ENCODE data around the gene FXN.

The FXN gene

DNA sequence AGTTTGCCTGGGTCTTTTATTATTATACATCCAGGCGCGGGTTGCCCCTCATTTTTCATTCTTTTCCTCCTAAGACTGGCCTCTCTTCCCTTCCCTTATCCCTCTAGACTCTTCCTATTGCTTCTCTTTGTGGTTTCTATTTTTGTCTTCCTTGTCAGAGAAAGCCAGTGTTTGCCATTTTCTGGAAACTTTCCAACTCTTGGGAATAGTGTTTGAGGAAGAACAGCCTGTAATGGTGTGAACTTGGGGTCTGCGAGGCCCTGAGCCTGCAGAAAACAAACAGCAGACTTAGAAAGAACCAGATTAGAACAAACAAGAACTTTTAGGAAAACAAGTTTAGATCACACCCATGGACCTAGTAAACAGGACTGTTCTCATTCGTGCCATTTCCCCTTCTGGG, 37.2 kb upstream of the FXN start:
- TF ChIP-seq, protein P1, sequence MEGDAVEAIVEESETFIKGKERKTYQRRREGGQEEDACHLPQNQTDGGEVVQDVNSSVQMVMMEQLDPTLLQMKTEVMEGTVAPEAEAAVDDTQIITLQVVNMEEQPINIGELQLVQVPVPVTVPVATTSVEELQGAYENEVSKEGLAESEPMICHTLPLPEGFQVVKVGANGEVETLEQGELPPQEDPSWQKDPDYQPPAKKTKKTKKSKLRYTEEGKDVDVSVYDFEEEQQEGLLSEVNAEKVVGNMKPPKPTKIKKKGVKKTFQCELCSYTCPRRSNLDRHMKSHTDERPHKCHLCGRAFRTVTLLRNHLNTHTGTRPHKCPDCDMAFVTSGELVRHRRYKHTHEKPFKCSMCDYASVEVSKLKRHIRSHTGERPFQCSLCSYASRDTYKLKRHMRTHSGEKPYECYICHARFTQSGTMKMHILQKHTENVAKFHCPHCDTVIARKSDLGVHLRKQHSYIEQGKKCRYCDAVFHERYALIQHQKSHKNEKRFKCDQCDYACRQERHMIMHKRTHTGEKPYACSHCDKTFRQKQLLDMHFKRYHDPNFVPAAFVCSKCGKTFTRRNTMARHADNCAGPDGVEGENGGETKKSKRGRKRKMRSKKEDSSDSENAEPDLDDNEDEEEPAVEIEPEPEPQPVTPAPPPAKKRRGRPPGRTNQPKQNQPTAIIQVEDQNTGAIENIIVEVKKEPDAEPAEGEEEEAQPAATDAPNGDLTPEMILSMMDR (IDR thresholded peaks at IDR 0.05; ENCODE audit: insufficient read depth, low read length, missing control alignments): no peak

DNA sequence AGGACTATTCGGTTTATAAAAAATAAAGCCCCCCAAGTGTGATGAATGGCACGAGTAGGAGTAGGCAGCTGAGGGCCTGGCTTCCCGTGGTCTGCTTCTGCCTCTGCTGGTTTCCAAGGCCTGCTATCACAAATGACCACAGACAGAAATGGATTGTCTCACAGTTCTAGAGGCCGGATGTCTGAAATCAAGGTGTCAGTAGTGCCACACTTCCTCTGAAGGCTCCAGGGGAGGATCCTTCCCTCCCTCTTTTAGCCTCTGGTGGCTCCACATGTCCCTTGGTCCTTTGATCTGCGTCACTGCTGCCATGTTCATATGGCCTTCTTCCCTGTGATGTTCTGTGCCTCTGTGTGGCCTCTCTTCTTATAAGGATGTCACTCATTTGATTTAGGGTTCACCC, 36.7 kb upstream of the FXN start:
- CTCF ChIA-PET: interaction anchor here (0.8 to 2.2 kb wide), 8 partner anchors 8 to 416 kb away, joined by 3 to 22 read pairs (median 5); no protein-coding TSS in a partner anchor
- POLR2A ChIA-PET: no interaction called here
- H3K4me3 ChIP-seq (ENCODE audit: low read depth, low read length): no peak overlapping the region
- DNase-seq (ENCODE audit: low read depth, low spot score): no peak
- TF ChIP-seq, protein P1 (IDR thresholded peaks at IDR 0.05; ENCODE audit: insufficient read depth, low read length, missing control alignments): no peak

More for the DNA sequence above, 37.2 kb upstream of the FXN start:
- no peak for DNase-seq (ENCODE audit: low read depth, low spot score)
- no peak overlapping the region for H3K4me3 ChIP-seq (ENCODE audit: low read depth, low read length)
- ChIA-PET CTCF (interaction anchor here (1.0 to 2.2 kb wide), 4 partner anchors 31 to 416 kb away, joined by 3 to 6 read pairs (median 4); no protein-coding TSS in a partner anchor), POLR2A (no interaction called here)

DNA sequence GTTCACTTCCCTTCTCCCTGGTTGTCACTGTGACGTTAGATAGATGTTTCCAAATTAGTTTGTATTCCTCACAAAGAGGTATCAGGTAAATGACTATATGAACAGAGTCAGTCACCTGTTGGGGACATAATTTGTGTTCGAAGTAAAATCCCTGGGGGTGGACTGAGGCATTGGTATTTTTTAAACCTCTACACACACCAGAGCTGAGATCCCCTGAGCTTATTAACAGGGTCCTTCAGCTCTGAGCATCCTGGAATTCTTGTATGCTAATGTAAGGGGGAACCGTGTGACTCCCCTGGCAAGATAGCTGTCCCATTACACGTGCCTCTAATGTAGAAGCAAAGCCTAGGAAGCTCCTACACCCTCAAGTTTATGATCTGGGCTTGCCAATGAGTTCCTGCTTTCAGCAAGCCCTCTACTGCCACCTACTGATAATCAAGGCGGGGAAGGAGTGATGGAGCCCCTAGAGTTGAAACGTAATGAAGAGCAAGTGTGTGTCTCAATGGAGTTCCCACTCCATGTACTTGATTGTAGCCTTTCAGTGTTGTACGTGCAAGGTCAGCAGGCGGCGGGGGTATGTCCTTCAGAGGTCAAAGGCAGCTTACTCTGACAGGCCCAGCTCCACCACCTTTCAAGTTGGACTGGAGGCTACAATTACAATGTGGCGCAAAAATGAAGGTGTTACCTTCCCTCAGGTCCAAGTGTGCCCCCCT, 36.0 kb upstream of the FXN start:
- no peak overlapping the region for H3K4me3 ChIP-seq (ENCODE audit: low read depth, low read length)
- peak; percentile 12 for DNase-seq (ENCODE audit: low read depth, low spot score)
- ChIA-PET POLR2A (no interaction called here), CTCF (interaction anchor here (0.6 to 1.8 kb wide), 13 partner anchors 9 to 416 kb away, joined by 3 to 22 read pairs (median 3); no protein-coding TSS in a partner anchor)
- TF ChIP-seq, protein P1 (IDR thresholded peaks at IDR 0.05; ENCODE audit: insufficient read depth, low read length, missing control alignments): peak; percentile 82

DNA sequence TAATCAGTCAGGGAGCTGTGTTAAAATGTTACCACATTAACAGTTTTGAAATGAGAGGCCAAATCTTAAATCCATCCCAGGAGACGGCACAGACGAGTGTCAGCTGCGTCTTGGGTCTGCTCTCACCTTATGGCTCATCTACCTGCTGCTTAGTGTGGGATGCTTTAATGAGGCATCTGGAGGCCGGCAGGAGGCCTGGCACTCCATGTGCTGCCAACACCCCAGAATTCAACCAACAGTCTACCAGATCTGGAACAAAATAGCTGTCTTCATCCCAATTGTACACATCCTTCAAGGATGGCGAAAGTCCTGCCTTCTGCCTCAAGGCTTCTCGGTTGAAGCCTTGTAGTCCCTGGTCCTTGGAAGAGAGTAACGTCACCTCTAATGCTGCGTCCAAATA, 33.6 kb upstream of the FXN start:
- H3K4me3 ChIP-seq (ENCODE audit: low read depth, low read length): no peak overlapping the region
- TF ChIP-seq, protein P1 (IDR thresholded peaks at IDR 0.05; ENCODE audit: insufficient read depth, low read length, missing control alignments): no peak
- no peak for DNase-seq (ENCODE audit: low read depth, low spot score)
- ChIA-PET POLR2A (interaction anchor here (0.5 kb wide), 1 partner anchor 417 kb away, joined by 3 read pairs; no protein-coding TSS in a partner anchor), CTCF (interaction anchor here (1.1 to 2.1 kb wide), 3 partner anchors 8 to 418 kb away, joined by 4 to 16 read pairs (median 5); no protein-coding TSS in a partner anchor)

- no peak overlapping the region for H3K4me3 ChIP-seq (ENCODE audit: low read depth, low read length)
- ChIA-PET CTCF (interaction anchor here (1.1 to 2.1 kb wide), 3 partner anchors 9 to 420 kb away, joined by 4 to 16 read pairs (median 5); no protein-coding TSS in a partner anchor), POLR2A (interaction anchor here (0.7 kb wide), 1 partner anchor 56 kb away, joined by 3 read pairs; no protein-coding TSS in a partner anchor)
- no peak for DNase-seq (ENCODE audit: low read depth, low spot score)
- TF ChIP-seq, protein P1 (IDR thresholded peaks at IDR 0.05; ENCODE audit: insufficient read depth, low read length, missing control alignments): no peak
These were observed 32.5 kb upstream of the FXN start for GRCh38 chr9:69003051-69003450.

DNA sequence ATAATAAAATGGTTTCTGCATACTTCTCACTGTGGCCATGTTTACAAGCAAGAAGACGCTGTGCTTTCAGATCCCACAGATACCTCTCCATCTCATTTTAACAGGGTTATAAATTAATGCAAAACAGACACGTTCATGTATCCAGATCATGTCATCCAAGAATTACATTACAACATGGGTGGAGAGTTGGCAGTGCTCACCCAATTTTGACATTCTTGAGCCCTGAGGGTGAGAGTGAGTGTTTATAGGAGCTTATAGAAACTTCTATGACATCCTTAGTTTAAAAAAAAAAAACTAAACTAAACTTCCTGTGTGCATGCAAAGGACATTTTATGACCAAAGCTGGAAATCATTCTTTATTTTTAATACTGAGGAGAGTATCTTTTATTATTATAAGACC, 30.7 kb upstream of the FXN start:
- DNase-seq (ENCODE audit: low read depth, low spot score): no peak
- CTCF ChIA-PET: interaction anchor here (1.4 to 2.6 kb wide), 3 partner anchors 9 to 421 kb away, joined by 4 to 11 read pairs (median 5); no protein-coding TSS in a partner anchor
- POLR2A ChIA-PET: no interaction called here
- no peak overlapping the region for H3K4me3 ChIP-seq (ENCODE audit: low read depth, low read length)
- TF ChIP-seq, protein P1 (IDR thresholded peaks at IDR 0.05; ENCODE audit: insufficient read depth, low read length, missing control alignments): no peak
